GM19324 (cell line): ENCODE measurements around the gene IGFBP2.

Experiments
- ATAC-seq: cut with Tn5 transposase; IDR thresholded peaks from one replicate; pipeline ENCODE4 v1.9.1; 2021; ENCODE audit warnings: mild to moderate bottlenecking, moderate library complexity; ENCODE audit not compliant: unreplicated experiment, low FRiP score

IGFBP2 gene

DNA sequence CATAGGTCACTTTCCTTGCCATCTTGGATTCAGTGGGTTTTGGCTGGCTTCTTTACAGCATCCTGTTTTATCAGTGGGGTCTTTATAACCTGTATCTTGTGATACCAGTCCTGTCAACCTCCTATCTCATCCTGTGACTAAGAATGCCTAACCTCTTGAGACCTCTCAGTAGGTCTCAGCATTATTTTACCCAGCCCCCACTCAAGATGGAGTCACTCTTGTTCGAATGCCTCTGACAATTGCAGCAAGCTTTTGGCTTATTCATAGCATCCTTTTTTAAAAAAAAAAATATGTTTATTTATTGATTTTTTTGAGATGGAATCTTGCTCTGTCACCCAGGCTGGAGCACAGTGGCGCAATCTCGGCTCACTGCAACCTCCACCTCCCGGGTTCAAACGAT is 24.7 kb upstream of the IGFBP2 start:
- no peak for ATAC-seq

- no peak for ATAC-seq
Measured at GRCh38 chr2:216615298-216616082, 17.7 kb upstream of the IGFBP2 start.

GRCh38 chr2:216616083-216616678 is 17.0 kb upstream of the IGFBP2 start:
- ATAC-seq: no peak

GRCh38 chr2:216617159-216617815 is 15.9 kb upstream of the IGFBP2 start:
- ATAC-seq: no peak

DNA sequence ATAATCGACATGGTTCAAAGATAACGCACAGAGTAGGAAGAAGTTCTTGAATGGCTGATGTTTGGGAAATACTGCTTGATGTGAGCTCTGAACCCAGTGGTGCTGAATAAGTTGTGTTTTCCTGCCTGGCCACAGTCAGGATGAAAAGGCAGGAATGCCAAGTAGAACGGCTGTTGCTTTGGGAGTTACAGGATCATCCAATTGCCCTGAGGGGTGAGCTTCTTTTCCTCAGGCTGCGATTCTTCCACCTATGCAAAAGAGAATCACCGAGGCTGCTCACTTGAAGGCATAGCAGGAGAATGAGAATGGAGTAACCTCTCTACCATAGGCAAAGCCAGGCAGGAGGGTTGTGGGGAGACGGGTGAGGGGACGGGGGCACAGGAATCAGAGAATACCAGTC is 14.4 kb upstream of the IGFBP2 start:
- no peak for ATAC-seq

DNA sequence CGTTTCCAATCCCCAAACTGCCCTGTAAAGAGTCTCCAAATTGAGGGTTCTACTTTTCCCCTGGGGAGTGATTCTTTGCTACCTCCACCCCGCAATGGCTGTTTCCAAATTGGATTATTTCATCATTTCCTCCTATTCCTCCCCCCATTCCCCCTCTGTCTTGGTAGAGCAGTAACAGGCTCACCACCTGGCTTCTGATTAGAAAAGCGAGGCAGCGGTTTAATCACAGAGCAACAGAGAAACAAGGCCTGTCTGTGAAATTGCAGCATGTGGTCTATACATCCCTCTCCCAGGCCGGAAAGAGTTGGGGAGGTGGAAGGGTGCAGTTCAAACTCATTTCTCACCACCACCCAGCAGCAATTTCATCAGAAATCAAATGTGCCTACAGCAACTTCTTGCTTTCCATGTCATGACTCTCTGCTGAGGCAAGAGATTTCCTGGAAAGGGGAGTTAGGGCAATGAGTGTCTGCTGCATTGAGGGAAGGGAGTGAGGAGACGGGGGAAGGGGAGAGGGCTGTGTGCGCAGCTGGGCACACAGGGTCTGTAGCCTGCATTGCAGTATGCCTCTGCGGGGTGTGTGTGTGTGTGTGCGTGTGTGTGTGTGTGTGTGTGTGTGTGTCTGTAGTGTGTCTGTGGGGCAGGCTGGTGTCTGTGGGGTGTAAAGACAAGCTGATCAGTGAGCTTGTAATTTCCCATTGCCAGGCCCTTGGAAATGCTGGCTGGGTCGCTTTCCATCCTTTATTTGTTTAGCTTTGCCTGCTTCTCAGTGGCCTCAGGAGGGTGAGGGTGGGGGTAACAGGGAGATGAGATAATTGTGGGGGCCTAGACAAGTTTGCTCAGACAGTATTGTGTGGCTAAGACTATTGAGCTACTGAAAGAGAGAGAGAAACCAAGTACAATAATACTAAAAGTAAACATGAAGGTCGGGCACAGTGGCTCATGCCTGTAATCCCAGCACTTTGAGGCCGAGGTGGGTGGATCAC is 13.5 kb upstream of the IGFBP2 start:
- ATAC-seq: no peak

DNA sequence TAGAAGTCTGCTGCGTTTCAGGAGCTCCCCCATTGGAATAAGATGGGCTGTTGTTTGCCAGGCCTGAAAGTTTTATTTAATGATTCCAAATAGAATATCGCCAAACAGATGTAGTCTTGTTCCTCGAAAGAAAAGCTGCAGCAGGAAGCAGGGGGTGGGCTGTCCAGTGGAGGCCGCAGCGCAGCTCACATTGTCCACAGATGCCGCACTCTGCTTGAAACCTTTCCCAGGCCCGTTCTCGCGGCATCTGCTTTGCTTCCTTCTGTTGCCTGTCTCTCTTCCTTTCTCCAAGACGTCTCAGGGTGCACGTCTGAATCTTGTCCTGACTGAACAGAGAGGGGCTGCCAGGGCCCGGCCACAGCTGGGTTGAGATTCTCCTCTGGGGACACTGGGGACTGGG is 12.4 kb upstream of the IGFBP2 start:
- ATAC-seq: no peak

GRCh38 chr2:216621292-216621691 is 11.9 kb upstream of the IGFBP2 start:
- no peak for ATAC-seq

DNA sequence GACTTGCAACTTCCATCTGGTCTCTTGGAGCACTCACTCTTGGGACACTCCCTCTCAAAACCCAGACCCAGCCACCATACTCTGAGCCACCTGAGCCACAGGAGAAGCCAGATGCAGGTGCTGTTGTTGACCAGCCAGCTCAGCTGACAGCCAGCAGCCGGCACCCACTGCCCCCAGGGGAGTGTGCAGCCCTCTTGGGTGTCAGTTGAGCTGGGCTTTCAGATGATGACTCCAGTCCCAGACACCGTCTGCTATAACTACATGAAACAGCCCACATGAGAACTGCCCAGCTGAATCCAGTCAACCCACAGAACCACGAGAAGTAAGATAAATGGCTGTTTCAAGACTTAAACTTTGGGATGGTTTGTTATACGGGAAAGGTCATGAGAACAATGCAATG is 10.7 kb upstream of the IGFBP2 start:
- ATAC-seq: no peak

DNA sequence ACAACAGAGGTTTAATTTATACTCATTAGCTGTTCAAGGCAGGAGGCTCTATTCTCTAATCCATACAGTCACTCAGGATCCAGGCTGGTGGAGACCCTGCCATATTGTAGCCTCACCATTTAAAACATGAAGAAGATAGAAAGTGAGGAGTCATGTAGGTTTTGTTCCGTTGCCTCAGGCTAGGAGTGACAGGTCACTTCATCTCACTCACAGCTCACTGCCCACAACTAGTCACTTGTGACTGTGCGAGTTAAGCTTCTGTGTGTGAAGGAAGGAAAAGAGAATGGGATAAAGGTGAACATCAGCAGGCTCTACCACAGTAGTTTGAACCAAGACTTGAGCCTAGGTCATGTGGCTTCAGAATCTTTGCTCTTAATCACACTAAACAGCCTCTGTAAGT is 9.0 kb upstream of the IGFBP2 start:
- no peak for ATAC-seq

- ATAC-seq: no peak
Measured at GRCh38 chr2:216626168-216626874, 6.9 kb upstream of the IGFBP2 start.

DNA sequence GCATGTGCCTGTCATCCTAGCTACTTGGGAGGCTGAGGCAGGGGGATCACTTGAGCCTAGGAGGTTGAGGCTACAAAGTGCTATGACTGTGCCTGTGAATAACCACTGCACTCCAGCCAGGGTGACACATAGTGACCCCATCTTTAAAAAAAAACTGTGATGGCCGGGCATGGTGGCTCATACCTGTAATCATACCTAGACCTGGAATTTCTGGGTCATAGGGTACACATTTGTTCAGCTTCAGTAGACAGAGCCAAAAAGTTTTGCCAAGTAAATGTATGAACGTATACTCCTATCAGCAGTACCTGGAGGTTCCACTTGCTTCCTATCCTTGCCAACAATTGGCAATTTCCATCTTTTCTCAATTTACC is 6.4 kb upstream of the IGFBP2 start:
- no peak for ATAC-seq

- ATAC-seq: no peak
Measured at GRCh38 chr2:216629784-216630183, 3.4 kb upstream of the IGFBP2 start.

DNA sequence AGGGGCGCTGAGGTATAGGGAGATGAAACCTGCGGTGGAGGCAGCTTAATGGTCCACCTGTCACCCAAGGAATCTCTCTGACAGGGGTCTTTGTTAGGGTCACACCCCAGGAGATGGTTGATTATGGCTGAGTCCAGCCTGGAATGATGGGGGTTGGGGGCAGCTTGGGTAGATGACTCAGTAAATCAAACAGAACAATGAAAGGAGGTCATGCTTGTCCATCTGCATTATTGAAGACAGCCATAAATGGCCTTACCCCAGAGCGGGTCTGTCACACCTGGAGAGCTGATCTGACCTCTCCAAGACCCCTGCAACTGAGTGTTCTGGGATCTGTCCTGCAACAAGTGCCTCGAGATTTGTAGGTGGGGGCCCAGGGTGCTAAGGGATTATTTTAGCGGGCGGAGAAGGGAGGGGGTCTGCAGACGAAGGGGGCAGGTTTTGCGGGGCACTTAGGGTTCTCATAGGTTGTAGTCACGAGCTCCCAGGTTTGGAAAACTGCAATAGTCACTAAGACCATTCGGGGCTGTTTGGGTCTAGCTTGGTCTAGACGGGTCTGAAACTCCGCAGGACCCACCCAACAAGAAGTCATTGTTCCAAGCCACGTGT is 771 bp upstream of the IGFBP2 start:
- no peak for ATAC-seq

DNA sequence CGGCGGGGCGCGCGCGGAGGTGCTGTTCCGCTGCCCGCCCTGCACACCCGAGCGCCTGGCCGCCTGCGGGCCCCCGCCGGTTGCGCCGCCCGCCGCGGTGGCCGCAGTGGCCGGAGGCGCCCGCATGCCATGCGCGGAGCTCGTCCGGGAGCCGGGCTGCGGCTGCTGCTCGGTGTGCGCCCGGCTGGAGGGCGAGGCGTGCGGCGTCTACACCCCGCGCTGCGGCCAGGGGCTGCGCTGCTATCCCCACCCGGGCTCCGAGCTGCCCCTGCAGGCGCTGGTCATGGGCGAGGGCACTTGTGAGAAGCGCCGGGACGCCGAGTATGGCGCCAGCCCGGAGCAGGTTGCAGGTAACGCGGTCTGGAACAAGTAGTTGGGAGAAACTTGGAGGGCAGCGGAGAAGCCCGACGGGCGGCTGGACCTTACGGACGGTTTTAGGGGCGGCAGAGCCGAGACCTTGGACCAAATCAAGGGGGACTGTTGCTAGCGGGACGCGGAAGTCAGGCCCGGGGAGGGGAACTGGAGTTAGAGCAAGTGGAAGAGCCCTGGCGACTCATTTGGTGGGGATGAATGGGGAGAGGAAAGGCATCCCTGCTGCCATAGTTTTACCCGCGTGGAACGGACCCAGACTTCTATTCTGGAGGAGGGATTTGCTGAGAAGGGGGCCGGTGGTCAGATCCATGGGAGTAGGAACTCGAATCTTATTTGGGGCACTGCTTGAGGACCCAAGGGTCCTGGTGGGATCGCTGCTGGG is 573 bp downstream of the IGFBP2 start:
- ATAC-seq: no peak

DNA sequence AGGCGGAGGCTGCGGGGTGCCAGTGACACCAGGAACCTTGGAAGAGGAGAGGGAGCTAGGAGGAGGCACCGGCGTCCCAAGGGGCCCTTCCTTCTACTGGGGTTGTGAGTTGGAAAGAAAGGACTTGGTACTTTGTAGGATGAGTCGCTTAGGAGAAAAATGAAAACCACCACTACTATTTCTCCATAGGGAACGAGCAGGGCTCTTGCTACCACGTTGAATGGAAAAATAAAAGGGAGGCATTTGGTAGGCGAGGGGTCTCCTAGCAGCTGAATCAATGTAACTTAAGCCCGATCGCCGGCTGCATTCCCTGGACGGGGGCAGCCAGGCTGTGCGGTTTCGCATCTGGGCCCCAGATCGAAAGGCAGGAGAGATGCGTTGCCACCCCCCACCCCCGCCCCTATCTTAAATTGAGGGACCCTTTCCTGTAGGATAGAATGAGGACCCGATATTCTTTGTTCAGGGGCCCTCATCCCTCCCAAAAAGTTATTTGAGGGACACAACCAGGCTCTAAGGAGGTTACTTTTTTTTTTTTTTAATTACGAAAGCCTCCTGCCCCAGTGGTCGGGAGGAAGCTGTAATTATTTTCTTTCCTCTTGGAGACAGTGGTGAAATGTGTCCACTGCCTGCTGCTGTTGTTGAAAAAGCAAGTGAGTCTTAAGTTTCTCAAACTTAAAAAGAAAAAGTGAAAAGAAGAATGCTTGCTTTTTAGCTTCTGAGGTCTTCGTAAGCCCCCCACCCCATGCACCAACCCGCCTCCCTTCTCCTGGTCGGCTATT is 1.3 kb downstream of the IGFBP2 start:
- ATAC-seq: no peak

GRCh38 chr2:216635171-216635570 is 2.0 kb downstream of the IGFBP2 start:
- no peak for ATAC-seq
